IPS-18c (cell line): Measurements from ENCODE around the gene FBXO5.
"Not testable (repeated sequence)": the region's sequence is repeated elsewhere in the genome, so short reads cannot be mapped to it uniquely, and the experiment has no call there.

Source experiments
- H3K4me3 ChIP-seq: 2 replicates; pipeline ENCODE4 v1.7.0; 2013; ENCODE audit warnings: low read depth, mild to moderate bottlenecking, low read length, moderate library complexity; ENCODE audit not compliant: insufficient read depth
- H3K9me3 ChIP-seq: one replicate; pipeline ENCODE4 v1.6.1; 2013; ENCODE audit warnings: mild to moderate bottlenecking, low read length, moderate library complexity; ENCODE audit not compliant: control insufficient read depth, insufficient read depth

FBXO5 gene

DNA sequence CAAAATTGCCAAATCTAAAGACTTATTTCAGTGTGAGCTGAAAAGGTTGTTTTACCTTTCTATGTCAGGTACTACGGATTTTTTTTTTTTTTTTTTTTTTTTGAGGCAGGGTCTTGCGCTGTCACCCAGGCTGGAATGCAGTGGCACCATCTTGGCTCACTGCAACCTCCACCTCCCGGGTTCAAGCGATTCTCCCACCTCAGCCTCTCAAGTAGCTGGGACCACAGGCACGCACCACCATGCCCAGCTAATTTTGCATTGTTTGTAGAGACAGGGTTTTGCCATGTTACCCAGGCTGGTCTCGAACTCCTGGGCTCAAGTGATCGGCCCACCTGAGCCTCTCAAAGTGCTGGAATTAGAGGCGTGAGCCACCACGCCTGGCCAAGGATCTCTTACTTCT is 17.9 kb upstream of the FBXO5 start:
- H3K4me3 ChIP-seq = not testable (repeated sequence)

DNA sequence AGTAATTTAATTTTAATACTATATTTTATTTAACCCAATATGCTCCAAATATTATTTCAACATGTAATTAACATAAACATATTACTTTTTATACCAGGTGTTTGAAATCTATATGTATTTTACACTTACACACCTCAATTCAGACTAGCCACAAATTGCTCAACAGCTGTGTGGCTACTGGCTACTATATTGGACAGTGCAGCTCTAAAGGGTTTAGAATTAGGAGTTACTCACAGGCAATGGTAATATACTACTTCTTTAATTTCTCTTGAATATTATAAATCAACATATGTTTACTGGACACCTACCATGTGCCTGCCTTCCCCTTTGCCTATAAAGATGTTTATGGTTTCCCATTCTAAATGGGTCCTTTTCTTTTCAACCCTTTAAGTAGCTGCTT is 17.4 kb upstream of the FBXO5 start:
- Histone ChIP-seq H3K4me3 (no peak overlapping the region), H3K9me3 (no peaks in the 10 kb centered on the region)

More for the DNA sequence above, 17.9 kb upstream of the FBXO5 start:
- H3K9me3 ChIP-seq = not testable (repeated sequence)

DNA sequence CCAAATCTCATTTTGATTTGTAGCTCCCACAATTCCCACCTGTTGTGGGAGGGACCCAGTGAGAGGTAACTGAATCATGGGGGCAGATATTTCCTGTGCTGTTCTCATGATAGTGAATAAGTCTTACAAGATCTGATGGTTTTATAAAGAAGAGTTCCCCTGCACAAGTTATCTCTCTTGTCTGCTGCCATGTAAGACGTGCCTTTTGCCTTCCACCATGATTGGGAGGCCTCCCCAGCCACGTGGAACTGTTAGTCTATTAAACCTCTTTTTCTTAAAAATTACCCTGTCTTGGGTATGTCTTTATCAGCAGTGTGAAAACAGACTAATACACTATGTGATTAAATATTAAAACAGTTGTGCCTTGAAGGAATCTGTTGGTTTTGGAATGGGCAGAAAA is 16.7 kb upstream of the FBXO5 start:
- not testable (repeated sequence) for H3K4me3 ChIP-seq, H3K9me3 ChIP-seq

DNA sequence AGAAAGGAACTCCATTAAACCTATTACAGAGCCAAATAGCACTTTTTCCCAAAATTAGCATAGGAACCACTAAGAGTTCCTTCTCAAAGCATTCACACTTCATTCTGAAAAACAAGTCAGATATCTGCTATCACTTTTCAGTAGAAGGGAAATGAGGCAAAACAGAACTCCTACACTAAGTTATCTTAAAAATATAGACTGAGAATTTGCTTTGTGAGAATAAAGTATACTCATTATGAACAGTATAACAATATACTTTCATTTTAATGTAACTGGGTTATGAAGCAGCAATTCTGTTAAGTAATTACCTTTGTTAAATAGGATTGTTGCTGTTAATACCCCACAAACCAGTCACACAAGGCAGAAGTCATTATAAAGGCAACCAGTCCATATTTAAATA is 11.0 kb upstream of the FBXO5 start:
- Histone ChIP-seq H3K9me3 (no peaks in the 10 kb centered on the region), H3K4me3 (no peak overlapping the region)

DNA sequence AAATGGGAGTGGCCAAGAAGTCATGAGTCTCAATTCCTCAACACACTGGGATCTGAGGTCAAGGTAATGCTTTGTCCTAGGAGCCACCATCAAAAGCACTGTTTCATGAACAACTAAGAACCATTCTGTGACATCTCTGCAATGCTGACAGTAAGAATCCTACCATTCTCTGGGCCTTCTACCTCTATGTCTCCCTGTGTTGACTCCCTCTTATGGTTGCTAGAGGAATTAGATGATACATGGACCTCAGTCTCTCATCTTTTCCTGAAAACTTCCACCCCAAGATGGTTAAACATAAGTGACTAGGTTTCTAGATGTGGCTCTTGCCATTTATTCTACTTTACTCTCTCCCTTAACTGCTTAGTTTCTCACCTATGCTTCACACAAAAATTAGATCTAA is 10.6 kb upstream of the FBXO5 start:
- H3K4me3 ChIP-seq = no peak overlapping the region
- H3K9me3 ChIP-seq = no peaks in the 10 kb centered on the region

DNA sequence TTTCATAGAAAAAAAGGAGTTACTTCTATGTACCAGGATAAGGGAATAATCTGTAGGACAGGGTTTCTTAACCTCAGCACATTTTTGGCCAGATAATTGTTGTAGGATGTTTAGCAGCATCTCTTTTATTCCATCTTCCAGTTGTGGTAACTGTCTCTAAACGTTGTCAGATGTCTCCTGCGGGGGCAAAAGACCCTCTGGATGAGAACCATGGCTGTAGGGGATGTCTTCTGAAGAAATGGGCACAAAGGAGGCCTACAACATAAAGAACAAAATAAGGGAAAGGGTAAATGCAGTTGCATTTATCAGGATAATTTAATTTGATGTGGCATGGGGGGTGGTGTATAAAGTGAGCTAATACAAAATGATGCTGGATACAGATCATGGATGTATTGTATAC is 4.1 kb upstream of the FBXO5 start:
- Histone ChIP-seq H3K4me3 (no peak overlapping the region), H3K9me3 (no peaks in the 10 kb centered on the region)

DNA sequence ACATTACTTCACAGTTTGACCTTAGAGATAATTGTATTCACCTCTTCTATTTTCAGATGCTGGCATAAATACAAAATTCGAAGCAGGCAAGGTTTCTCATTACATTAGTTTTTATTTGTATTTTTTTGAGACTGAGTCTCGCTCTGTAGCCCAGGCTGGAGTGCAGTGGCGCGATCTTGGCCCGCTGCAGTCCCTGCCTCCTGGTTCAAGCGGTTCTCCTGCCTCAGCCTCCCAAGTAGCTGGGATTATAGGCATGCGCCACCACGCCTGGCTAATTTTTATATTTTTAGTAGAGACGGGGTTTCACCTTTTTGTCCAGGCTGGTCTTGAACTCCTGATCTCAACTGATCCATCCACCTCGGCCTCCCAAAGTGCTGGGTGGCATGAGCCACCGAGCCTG is 2.5 kb upstream of the FBXO5 start:
- H3K9me3 ChIP-seq, H3K4me3 ChIP-seq: not testable (repeated sequence)

DNA sequence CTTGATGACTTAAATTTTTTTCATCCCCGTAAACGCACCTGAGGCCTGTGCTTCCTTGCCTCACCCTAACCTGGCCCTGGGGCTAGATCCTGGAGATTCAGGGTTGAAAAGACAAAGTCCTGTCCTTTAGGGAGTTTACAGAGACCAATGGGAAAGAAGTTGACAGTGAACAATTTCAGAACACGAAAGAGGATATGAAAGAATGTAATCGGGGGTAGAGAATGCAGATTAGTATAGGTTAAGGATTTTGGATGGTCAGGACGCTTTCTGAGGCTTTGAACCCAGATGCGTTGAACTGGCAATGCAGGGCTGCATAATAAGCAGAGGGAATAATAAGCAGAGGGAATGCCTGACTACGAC is 1.7 kb upstream of the FBXO5 start:
- peak overlapping the region; percentile 95 for H3K4me3 ChIP-seq
- H3K9me3 ChIP-seq = no peaks in the 10 kb centered on the region

DNA sequence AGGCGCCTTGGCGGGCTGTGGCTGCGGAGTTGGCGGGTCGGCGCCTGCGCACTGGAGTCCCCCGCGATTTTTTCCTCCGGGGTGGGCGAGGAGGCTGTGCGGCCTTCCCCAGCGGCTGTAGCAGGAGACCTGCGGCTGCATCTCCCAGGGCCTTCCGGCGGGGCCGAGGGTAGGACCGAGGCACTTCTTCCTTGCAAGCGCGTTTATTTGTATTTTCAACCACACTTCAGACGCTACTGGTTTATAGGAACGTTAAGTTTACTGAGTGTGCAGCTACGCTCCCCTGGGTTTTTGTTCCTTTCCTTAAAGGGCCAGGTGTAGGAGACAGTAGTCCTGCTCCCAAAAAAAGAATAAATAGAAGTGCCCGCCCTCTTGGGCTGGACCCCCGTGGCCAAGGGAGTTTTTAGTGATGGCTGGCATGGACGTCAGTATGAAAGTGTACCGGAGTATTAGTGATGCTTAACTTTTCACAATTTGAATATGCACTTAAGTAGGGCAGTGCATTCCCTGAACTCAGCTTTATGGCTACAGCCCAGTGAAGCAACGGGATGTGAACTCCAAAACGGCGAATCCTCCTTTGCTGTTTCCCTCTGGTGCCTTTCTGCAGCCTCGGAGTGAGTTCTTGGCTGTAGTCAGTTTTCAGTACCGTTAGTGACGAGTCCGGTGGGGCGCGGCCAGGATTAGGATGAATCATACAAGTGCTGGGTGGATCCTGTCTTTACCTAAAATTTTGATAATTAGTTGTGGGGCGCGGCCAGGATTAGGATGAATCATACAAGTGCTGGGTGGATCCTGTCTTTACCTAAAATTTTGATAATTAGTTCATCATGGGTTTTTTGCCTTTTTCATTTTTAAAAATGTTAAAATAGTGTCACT is 1.0 kb upstream of the FBXO5 start:
- no peaks in the 10 kb centered on the region for H3K9me3 ChIP-seq
- peak overlapping the region; percentile 95 for H3K4me3 ChIP-seq

DNA sequence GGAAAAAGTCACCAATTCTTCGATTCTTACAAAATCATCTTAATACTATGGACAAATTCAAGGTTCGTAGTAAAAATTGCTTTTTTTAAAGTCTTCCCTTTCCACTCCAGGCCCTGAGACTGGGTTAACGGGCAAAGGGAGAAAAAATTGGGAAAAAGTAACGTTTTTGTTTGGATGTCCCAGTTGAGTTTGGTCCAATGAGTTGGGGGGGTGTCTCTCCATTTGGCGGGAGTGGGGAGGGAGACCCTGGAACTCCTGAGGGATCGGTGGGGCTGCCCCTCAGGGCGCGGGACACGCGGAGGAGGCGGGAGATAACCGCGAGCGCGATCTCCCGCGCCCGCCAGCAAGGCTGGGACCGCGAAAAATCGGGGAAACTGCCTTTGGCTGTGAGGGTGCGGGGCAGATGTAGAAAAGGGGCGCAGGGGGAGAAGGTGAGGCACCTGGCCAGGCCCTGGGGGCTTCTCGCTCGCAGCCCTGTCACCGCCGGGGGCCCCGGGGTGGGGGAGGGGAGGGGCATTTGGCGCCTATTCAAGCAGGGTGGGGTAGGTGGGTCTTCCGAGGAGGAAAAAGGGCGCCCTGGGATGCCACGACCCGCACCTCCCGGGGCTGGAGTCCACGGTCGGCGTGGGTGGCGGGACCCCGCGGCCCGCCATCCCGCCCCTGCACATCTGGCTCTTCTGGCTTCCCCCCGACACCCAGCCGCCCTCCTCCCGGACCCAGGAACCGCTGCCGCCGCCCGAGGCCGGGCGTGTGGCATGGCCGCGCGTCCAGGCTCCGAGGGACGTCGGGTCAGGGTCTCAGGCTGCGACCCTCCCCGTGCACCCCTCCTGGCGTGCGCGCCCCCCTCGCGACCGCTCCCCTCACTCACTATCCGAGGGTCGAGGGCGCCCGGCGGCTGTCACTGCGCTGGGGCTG is 595 bp downstream of the FBXO5 start:
- Histone ChIP-seq H3K4me3 (peak overlapping the region; percentile 95), H3K9me3 (no peaks in the 10 kb centered on the region)

DNA sequence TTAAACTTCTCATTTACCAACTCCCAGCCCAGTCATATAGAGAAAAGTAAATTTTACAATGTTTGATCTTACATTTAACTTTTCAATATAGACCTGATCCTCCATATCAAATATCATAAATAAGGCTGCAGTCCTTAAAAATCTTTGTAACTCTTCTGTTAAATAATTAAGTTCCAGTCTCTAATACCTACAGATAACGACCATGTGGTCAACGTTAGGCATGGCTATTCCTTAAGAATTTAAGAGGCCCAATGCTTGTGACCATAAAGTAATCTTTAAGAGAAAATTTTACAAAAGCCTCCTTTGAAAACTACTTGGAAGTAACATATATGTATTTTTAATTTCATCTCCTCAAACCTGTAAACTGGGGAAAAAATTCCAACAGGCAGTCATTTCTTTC is 1.6 kb downstream of the FBXO5 start:
- peak overlapping the region; percentile 38 for H3K4me3 ChIP-seq
- no peaks in the 10 kb centered on the region for H3K9me3 ChIP-seq

DNA sequence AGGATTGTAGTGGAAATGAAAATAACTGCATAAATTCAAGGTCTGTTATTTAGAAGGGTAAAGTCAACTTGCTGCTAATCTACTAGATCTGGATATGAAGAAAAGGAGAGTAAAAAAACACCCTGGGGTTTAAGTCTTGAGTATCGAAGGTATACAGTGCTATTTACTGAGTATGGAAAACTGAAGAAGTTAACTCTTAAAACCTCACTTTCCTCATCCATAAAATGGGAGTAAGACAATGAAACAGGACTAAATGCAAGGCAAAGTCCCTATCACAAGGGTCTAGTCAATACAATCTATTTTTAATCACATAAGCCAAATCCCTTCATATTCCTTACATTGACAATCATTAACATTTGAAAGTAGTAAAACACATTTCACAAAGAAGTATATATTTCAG is 2.2 kb downstream of the FBXO5 start:
- H3K9me3 ChIP-seq = no peaks in the 10 kb centered on the region
- H3K4me3 ChIP-seq = peak overlapping the region; percentile 38

DNA sequence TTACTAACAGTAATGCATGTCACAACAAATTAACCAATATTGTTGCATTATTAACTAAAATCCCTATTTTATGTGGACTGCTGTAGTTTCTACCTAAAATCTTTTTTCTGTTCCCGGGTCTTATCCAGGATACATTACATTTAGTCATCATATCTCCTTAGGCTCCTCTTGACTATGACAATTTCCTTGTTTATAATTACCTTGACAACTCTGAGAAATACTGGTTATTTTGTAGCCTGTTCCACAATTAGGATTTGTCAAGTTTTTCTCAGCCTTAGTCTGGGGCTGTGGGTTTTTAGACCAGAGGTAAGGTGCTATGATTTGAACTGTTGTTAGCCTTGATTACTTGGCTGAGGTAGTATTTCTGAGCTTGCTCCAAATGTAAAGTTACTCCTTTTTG is 3.7 kb downstream of the FBXO5 start:
- no peak overlapping the region; the same call in 1 of the 2 replicates for H3K4me3 ChIP-seq
- no peaks in the 10 kb centered on the region for H3K9me3 ChIP-seq

DNA sequence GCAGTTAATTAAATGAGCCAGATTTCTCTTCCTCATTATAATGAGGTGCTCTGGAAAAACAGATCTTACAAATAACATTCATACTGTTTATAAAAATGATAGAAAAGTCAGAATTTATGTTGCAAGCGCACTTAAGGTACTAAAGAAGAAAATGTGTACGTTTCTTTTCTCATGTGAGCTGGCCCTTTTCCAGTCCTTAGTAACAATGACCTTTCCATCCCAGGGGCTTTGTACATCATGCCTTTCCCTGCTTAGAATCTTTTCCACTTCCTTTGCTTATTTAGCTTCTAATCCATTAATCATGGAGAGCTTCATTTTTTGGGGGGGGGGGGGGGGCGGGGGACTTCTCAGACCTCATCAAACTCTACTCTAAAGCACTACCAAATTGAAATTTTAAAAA is 4.8 kb downstream of the FBXO5 start:
- no peak overlapping the region for H3K4me3 ChIP-seq
- H3K9me3 ChIP-seq = no peaks in the 10 kb centered on the region

DNA sequence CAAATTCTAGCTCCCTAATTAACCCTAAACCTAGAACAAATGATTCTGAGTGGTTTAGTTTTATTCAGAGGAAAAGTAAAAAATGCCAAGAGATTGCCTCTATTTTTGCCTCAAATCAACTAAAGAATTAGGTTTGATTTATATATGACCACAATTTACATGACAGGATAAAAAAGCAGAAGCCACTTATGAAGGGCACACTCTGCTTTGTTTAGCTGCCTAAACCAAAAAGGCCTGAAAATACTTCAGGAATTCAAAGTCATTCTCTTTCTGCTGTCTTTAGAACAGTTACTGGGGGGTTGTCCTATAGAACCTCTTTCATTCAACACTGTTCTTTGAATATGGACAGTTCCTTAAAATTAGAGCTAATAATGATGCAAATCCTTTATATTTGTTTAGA is 5.3 kb downstream of the FBXO5 start:
- H3K4me3 ChIP-seq = no peak overlapping the region
- H3K9me3 ChIP-seq = no peaks in the 10 kb centered on the region

DNA sequence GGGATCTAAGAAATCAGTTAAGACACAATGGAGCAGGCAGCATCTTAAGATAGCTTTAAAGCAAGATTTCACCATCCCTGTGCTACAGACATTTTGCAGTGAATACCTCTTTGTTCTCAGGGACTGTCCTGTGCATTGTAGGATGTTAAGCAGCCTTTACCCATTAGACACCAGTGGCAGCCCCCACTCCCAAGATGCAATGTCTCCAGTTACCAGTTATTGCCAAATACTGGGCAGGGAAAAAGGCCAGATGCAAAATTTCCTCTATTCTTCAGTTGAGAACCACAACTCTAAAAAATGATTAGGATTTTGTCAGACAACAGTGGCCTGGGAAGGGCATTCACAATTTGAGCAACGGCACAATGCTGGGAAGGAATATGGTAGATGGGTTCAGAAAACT is 6.1 kb downstream of the FBXO5 start:
- H3K9me3 ChIP-seq = no peaks in the 10 kb centered on the region
- H3K4me3 ChIP-seq = no peak overlapping the region

DNA sequence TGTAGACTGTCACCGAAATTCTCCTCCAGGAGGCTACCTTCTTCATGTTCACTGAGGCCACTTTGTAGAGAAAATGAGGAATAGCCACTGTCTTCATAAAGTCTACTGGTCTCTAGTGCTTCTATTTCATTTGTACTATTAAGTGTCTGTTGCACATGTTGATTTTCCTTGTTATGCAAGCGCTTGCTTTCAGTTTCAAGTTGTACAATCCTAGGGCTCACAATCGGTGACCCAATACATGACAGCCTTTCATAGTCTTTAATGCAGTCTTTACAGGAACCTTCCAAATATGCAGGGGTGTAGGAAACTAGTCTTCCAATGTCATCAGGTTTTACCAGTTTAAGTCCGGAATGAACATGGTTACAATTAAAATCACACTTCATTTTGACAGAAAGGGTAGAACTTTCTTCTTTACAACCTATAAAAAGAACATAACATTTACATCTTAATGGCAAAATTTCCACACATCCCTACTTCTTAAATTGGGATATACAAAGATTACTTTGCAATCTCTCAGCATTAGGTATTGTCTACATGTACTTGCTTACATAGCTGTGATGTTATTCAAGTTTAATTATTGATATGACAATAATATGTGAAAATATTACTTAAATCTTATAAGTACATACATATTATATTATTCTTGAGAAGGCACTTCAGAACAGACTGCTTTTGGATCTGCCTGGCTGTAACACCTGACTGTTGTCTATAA is 7.5 kb downstream of the FBXO5 start:
- Histone ChIP-seq H3K9me3 (no peaks in the 10 kb centered on the region), H3K4me3 (no peak overlapping the region)

DNA sequence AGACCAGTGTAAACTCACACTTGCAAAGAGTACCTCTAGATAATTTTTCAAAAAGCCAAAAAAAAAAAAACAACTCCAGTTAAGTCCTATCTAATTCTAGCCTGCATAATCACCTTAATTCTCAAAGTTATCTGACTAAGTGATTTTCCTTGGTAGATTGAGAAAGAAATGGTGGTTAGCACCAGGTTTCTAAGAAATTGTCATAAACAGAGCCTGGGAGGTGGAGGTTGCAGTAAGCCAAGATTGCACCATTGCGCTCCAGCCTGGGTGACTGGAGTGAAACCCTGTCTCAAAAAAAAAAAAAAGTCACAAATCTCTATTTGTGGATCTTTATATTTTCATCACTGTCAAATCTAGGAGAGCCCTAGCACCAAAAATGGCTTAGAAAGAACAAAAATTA is 8.9 kb downstream of the FBXO5 start:
- Histone ChIP-seq H3K9me3 (no peaks in the 10 kb centered on the region), H3K4me3 (no peak overlapping the region)
